Karpas-422 (cell line): ENCODE data around the gene SCN1B. TPM values are rescaled to one million over a fixed set of nuclear protein-coding genes. Genes with fewer than 3 reads are reported as not detected.
"Not testable (repeated sequence)": the region's sequence is repeated elsewhere in the genome, so short reads cannot be mapped to it uniquely, and the experiment has no call there.

Experiments
- DNase-seq: peaks from one replicate; pipeline ENCODE4 v3.0.0-alpha.2; 2015
- H2AFZ ChIP-seq: fragments of 200-600 bp; sonication (generic); 2 replicates; pipeline ENCODE4 v1.6.1; 2014; ENCODE audit warnings: antibody characterized with exemption, low read length, mixed read lengths
- H3K27ac ChIP-seq: fragments of 200-600 bp; sonication (generic); 2 replicates; pipeline ENCODE4 v1.5.1; 2014; ENCODE audit warnings: mild to moderate bottlenecking, low read length, moderate library complexity
- H3K27me3 ChIP-seq: fragments of 200-600 bp; sonication (generic); 2 replicates; pipeline ENCODE4 v1.6.1; 2014; ENCODE audit warnings: low read length, mixed read lengths
- H3K36me3 ChIP-seq: fragments of 200-600 bp; sonication (generic); 2 replicates; pipeline ENCODE4 v1.6.1; 2014; ENCODE audit warnings: low read length, mixed read lengths; ENCODE audit not compliant: insufficient read depth
- H3K4me1 ChIP-seq: fragments of 200-600 bp; sonication (generic); 2 replicates; pipeline ENCODE4 v1.6.1; 2014; ENCODE audit warnings: mild to moderate bottlenecking, low read length, mixed read lengths
- H3K4me2 ChIP-seq: fragments of 200-600 bp; sonication (generic); 2 replicates; pipeline ENCODE4 v1.6.1; 2014; ENCODE audit warnings: low read length, low read depth, mild to moderate bottlenecking; ENCODE audit not compliant: poor library complexity, severe bottlenecking
- H3K4me3 ChIP-seq: fragments of 200-600 bp; sonication (generic); 2 replicates; pipeline ENCODE4 v1.5.1; 2014; ENCODE audit warnings: mild to moderate bottlenecking, antibody characterized with exemption, low read length, mixed read lengths
- H3K79me2 ChIP-seq: fragments of 200-600 bp; sonication (generic); 2 replicates; pipeline ENCODE4 v1.6.1; 2014; ENCODE audit warnings: mild to moderate bottlenecking, low read length, mixed read lengths
- H3K9ac ChIP-seq: fragments of 200-600 bp; sonication (generic); 2 replicates; pipeline ENCODE4 v1.6.0; 2014; ENCODE audit warnings: low read length
- H3K9me2 ChIP-seq: fragments of 200-600 bp; sonication (generic), shearing (Covaris generic); replicated peaks from 2 replicates; pipeline ENCODE4 v1.6.0; 2014; ENCODE audit warnings: mild to moderate bottlenecking, low read length, moderate library complexity; ENCODE audit not compliant: insufficient read depth
- H3K9me3 ChIP-seq: fragments of 300-700, 200-600 bp; sonication (generic); 2 replicates; pipeline ENCODE4 v1.6.1; 2014; ENCODE audit warnings: low read length, mixed read lengths
- H4K20me1 ChIP-seq: fragments of 200-600 bp; sonication (generic); 2 replicates; pipeline ENCODE4 v1.6.1; 2014; ENCODE audit warnings: mild to moderate bottlenecking, antibody characterized with exemption, low read length, low read depth; ENCODE audit not compliant: insufficient read depth
- total RNA-seq: library from RNA; depleted of rRNA; stranded (reverse); fragments of >200 nt; shearing (Covaris generic); gene quantifications from 2 replicates; pipeline ENCODE4 v1.2.3, GENCODE V29; 2014; ENCODE audit warnings: low replicate concordance

The SCN1B gene
- total RNA-seq, 1 experiment from 2014 or later, result 0.52 TPM

GRCh38 chr19:35046461-35046860, 16.2 kb downstream of the SCN1B start:
- Histone ChIP-seq H3K4me1 (no peaks in the 10 kb centered on the region), H3K79me2 (no peaks in the 10 kb centered on the region), H3K27ac (no peak overlapping the region), H3K9me3 (no peaks in the 10 kb centered on the region), H3K4me2 (no peak overlapping the region), H3K9me2 (no peaks in the 10 kb centered on the region), H2AFZ (no peak overlapping the region), H4K20me1 (no peaks in the 10 kb centered on the region), H3K36me3 (no peaks in the 10 kb centered on the region), H3K9ac (no peak overlapping the region), H3K4me3 (no peak overlapping the region), H3K27me3 (no peaks in the 10 kb centered on the region)
- DNase-seq, result no peak

DNA sequence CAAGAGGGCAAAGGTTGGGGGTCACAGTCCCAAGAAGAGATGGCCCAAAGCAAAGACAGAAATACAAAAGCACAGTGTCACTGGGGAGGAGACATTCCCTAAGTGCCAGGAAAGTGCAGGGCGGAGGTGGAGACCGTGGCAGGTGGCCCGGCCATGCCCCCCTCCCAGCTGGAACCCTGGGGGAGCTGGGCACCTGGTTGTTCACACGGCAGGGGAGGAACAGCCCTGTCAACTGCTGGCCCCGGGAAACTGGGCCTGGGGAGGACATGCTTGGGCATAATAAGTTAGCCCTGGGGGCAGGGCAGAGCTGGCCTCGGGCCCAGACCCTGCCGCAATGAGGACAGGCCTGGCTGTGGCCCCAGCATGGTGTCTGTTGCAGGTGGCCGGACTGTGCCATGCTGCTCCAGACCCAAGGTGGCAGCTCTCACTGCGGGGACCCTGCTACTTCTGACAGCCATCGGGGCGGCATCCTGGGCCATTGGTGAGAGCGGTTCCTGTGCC, 18.7 kb downstream of the SCN1B start:
- Histone ChIP-seq H3K79me2 (no peaks in the 10 kb centered on the region), H2AFZ (no peak overlapping the region), H3K27ac (no peak overlapping the region), H3K4me3 (no peak overlapping the region), H4K20me1 (no peaks in the 10 kb centered on the region), H3K9me3 (no peaks in the 10 kb centered on the region), H3K9me2 (no peaks in the 10 kb centered on the region), H3K36me3 (no peaks in the 10 kb centered on the region), H3K4me1 (no peaks in the 10 kb centered on the region), H3K27me3 (no peaks in the 10 kb centered on the region), H3K9ac (no peak overlapping the region), H3K4me2 (no peak overlapping the region)
- DNase-seq, result no peak

DNA sequence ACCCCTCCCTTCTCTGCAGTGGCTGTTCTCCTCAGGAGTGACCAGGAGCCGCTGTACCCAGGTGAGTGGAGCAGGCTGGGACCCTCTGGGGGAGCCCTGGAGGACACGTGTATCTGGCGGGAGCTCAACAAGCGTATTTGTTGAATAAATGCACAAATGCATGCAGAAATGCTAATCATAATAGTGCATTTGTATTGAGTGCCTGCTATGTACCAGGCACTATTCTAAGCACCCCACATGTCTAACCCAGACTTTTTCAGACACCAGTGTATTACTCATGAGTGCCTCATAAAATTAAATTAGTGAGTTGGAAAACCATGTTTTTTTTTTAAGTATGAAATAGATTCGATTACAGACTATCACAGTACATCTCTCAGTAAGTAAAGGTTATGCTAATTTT, 19.2 kb downstream of the SCN1B start:
- Histone ChIP-seq H4K20me1 (no peaks in the 10 kb centered on the region), H3K27ac (no peak overlapping the region), H3K4me1 (no peaks in the 10 kb centered on the region), H3K4me3 (no peak overlapping the region), H3K9me3 (no peaks in the 10 kb centered on the region), H3K9me2 (no peaks in the 10 kb centered on the region), H2AFZ (no peak overlapping the region), H3K27me3 (no peaks in the 10 kb centered on the region), H3K9ac (no peak overlapping the region), H3K36me3 (no peaks in the 10 kb centered on the region), H3K4me2 (no peak overlapping the region), H3K79me2 (no peaks in the 10 kb centered on the region)
- no peak for DNase-seq

DNA sequence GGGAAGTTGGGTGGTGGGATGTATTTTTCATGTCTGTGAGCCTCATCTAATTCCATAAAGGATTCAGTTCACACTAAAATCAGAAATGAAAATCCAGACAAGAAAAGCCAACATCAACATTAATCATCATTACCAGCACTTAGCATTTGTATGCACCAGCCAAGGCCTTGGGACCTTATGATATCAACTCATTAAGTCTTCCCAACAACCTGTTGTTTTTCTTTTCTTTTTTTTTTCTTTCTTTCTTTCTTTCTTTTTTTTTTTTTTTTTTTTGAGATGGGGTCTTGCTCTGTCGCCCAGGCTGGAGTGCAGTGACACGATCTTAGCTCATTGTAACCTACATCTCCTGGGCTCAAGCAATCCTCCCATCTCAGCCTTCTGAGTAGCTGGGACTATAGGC, 20.4 kb downstream of the SCN1B start:
- not testable (repeated sequence) for H4K20me1 ChIP-seq, H3K9ac ChIP-seq, DNase-seq, H3K4me2 ChIP-seq, H3K9me2 ChIP-seq, H2AFZ ChIP-seq, H3K9me3 ChIP-seq, H3K4me3 ChIP-seq, H3K36me3 ChIP-seq, H3K27me3 ChIP-seq, H3K4me1 ChIP-seq, H3K79me2 ChIP-seq, H3K27ac ChIP-seq

- H3K27me3 ChIP-seq, H3K36me3 ChIP-seq, H3K9me2 ChIP-seq, DNase-seq, H2AFZ ChIP-seq, H3K4me3 ChIP-seq, H3K9me3 ChIP-seq, H3K9ac ChIP-seq, H3K4me2 ChIP-seq, H3K79me2 ChIP-seq, H3K4me1 ChIP-seq, H3K27ac ChIP-seq, H4K20me1 ChIP-seq: not testable (repeated sequence)
These were observed 21.0 kb downstream of the SCN1B start for GRCh38 chr19:35051268-35051667.

DNA sequence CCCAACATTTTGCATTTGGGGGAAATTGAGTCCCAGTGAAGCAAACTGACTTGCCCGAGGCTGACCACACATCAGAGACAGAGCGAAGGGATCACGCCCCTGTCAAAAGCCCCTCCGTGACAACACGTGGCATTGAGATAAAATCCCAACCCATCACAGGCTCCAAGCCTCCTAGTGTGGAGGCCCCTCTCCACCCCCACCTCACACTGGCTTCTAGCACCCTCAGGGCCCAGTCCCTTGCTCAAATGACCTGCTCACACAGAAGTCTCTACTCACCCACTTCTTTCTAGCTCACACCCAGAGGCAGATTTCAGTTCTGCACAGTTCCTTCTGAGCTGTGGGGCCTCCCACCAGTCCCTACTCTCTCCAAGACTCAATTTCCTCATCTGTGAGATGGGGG, 21.5 kb downstream of the SCN1B start:
- H3K27ac ChIP-seq, result no peak overlapping the region
- H3K79me2 ChIP-seq, result no peaks in the 10 kb centered on the region
- no peak overlapping the region for H3K4me3 ChIP-seq
- no peaks in the 10 kb centered on the region for H3K9me2 ChIP-seq
- H3K27me3 ChIP-seq, result no peaks in the 10 kb centered on the region
- no peak overlapping the region for H2AFZ ChIP-seq
- H3K4me1 ChIP-seq, result no peaks in the 10 kb centered on the region
- no peaks in the 10 kb centered on the region for H4K20me1 ChIP-seq
- H3K36me3 ChIP-seq, result no peaks in the 10 kb centered on the region
- no peak for DNase-seq
- H3K9ac ChIP-seq, result no peak overlapping the region
- H3K4me2 ChIP-seq, result no peak overlapping the region
- H3K9me3 ChIP-seq, result no peaks in the 10 kb centered on the region

GRCh38 chr19:35052599-35053190, 22.4 kb downstream of the SCN1B start:
- Histone ChIP-seq H3K9me2 (no peaks in the 10 kb centered on the region), H3K27me3 (no peaks in the 10 kb centered on the region), H3K79me2 (no peaks in the 10 kb centered on the region), H4K20me1 (no peaks in the 10 kb centered on the region), H3K4me2 (no peak overlapping the region), H2AFZ (no peak overlapping the region), H3K36me3 (no peaks in the 10 kb centered on the region), H3K27ac (no peak overlapping the region), H3K4me1 (no peaks in the 10 kb centered on the region), H3K9me3 (no peaks in the 10 kb centered on the region), H3K9ac (no peak overlapping the region), H3K4me3 (no peak overlapping the region)
- DNase-seq, result no peak

- no peaks in the 10 kb centered on the region for H3K36me3 ChIP-seq
- H2AFZ ChIP-seq, result no peak overlapping the region
- H3K27me3 ChIP-seq, result no peaks in the 10 kb centered on the region
- H3K4me1 ChIP-seq, result no peaks in the 10 kb centered on the region
- no peak overlapping the region for H3K4me2 ChIP-seq
- H4K20me1 ChIP-seq, result no peaks in the 10 kb centered on the region
- H3K9ac ChIP-seq, result no peak overlapping the region
- H3K79me2 ChIP-seq, result no peaks in the 10 kb centered on the region
- no peaks in the 10 kb centered on the region for H3K9me2 ChIP-seq
- no peak for DNase-seq
- no peaks in the 10 kb centered on the region for H3K9me3 ChIP-seq
- H3K4me3 ChIP-seq, result no peak overlapping the region
- H3K27ac ChIP-seq, result no peak overlapping the region
These were observed 23.5 kb downstream of the SCN1B start for GRCh38 chr19:35053667-35054293.
